Coronary artery (tissue), 2 donors: ENCODE results near the gene BBS9.

Experiments
- DNase-seq: peaks from one replicate; pipeline ENCODE4 v3.0.0-alpha.2; 2017; ENCODE audit warnings: low spot score
- H3K27ac ChIP-seq, 2 donors: fragments of 200-600 bp; sonication (generic); one replicate each; pipeline ENCODE4 v1.5.1; 2016 to 2019
- H3K4me3 ChIP-seq: fragments of 200-600 bp; sonication (generic); 2 replicates; pipeline ENCODE4 v1.5.1; 2016; ENCODE audit warnings: mild to moderate bottlenecking, moderate library complexity
- TF ChIP-seq, protein P1 (sequence below): fragments of 200-600 bp; sonication (generic); IDR thresholded peaks from one replicate; pipeline ENCODE4 v1.5.1; 2019; ENCODE audit warnings: antibody characterized with exemption

The BBS9 gene

DNA sequence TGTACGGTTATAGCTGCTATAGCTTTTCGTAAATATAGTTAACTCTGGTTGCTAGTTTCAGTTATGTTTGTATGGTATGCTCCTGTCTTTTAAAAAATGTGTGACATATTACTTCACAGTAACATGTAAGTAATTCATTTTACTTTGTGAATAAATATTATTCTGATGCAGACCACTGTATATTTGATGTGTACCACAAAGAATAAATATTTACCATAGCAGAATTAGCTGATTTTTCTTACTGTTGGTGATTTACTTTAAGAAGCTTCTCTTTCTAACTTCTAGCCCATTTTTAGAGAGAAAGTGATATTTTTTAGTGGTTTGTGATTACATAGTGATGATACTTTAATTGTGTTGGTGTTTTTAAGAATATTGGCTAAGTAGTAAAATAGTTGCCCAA lies 292.8 kb downstream of the BBS9 start:
- no peak for DNase-seq
- Histone ChIP-seq H3K4me3 (no peak overlapping the region), H3K27ac (no peak overlapping the region)
- TF ChIP-seq, protein P1, sequence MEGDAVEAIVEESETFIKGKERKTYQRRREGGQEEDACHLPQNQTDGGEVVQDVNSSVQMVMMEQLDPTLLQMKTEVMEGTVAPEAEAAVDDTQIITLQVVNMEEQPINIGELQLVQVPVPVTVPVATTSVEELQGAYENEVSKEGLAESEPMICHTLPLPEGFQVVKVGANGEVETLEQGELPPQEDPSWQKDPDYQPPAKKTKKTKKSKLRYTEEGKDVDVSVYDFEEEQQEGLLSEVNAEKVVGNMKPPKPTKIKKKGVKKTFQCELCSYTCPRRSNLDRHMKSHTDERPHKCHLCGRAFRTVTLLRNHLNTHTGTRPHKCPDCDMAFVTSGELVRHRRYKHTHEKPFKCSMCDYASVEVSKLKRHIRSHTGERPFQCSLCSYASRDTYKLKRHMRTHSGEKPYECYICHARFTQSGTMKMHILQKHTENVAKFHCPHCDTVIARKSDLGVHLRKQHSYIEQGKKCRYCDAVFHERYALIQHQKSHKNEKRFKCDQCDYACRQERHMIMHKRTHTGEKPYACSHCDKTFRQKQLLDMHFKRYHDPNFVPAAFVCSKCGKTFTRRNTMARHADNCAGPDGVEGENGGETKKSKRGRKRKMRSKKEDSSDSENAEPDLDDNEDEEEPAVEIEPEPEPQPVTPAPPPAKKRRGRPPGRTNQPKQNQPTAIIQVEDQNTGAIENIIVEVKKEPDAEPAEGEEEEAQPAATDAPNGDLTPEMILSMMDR = no peak

DNA sequence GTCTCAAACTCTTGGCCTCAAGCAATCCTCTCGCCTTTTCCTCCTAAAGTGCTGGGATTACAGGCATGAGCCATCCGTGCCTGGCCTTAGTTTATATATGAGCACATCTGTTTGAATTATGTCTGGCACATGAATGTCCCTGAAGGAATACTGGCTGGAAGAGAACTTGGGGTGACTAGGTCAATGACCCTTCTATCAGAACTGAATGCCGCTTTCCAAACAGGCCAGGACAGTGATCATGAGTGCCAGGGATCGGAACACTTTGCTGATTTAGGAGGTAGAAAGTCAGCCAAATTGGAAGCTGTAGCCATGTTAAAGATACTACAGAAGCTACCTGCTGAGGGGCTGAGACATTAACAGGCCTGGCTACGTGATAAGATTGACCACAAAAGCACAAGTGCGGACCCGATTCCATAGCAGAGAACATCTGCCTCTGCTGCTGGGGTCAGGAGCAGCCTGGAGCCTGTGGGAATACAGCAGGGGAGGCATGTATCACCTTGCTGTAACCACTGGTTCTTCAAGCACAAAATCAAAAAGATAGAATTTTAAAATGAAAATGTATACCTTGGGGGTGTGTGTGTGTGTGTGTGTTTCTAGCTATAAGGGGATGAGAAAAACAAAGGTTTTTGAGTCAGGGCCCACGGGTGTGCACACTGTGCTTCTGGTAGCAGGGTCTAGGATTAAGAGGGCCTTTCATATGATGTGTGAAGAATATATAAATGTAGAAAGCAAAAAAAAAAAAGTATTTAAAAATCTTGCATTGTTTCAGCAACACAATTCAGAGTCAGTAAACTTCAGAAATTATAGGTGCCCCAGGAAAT lies 293.7 kb downstream of the BBS9 start:
- DNase-seq = no peak
- no peak overlapping the region for H3K4me3 ChIP-seq
- TF ChIP-seq, protein P1 = no peak
- H3K27ac ChIP-seq = no peak overlapping the region

DNA sequence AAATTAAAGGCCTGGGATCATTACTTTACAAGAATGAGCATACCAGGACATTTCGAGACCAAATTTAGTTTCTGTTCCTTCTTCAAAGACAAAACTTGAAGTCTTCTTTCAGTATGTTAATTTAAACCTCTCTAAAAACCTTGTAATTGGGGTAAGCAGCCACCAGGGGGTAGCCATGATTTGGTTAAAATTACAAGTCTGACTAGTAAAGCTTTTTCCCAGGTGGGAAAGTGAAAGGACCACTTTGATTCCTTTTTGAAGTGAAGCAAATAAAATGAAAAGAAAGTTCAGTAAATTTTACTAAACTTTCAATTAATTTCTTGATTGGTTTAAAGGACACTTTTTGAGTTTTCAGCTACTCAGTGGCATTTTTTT lies 294.3 kb downstream of the BBS9 start:
- Histone ChIP-seq H3K27ac (no peak overlapping the region), H3K4me3 (no peak overlapping the region)
- TF ChIP-seq, protein P1 = peak; percentile 14
- DNase-seq = no peak

DNA sequence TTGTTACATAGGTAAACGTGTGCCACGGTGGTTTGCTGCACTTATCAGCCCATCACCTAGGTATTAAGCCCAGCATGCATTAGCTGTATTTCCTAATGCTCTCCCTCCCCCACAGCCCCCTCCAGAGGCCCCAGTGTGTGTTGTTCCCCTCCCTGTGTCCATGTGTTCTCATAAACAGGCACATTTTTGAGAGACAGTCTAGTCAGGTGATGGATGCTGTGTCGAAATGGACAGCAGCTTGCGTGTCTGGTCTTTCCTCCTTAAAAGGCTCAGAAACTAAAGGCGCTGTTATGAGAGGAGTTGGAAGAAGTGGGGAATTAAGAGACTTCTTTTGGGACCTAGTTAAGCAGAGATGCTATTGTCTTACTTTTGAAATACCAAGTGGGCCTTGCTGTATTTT lies 296.0 kb downstream of the BBS9 start:
- no peak overlapping the region for H3K4me3 ChIP-seq
- H3K27ac ChIP-seq = no peak overlapping the region
- TF ChIP-seq, protein P1 = no peak
- DNase-seq = no peak

DNA sequence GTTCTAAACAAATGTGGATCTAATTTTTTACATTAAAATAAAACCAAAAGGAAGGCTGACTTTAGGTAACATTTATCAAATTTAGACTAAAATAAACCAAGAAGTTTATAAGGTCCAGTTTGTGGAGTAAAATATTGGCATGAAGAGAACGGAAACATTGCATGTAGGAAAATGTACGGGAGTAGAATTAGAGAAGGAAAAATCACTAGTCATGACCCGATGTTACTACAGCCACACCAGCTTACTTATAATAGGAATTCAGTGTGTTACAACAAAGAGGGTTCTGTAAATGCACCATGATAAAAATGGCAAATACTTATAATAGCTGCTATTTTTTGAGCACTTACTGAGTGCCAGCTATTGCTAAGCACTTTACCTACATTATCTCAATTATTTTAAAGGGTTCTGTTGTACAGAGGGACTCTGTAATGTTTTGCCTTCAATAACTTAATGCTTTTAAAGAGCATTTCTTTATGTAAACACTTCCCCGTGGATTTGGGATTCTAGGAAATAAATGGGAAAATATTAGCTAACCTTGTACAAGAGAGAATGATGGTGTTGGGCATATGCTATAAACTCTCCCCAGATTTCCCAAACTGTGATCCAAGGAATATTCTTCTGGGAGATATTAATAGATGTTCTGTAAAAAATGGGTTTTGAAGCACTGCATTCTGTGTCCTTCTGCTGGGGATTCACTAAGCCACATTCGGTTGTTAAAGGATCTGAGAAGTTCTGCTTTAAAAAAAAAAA lies 296.7 kb downstream of the BBS9 start:
- TF ChIP-seq, protein P1 = no peak
- no peak for DNase-seq
- Histone ChIP-seq H3K27ac (no peak overlapping the region), H3K4me3 (no peak overlapping the region)

DNA sequence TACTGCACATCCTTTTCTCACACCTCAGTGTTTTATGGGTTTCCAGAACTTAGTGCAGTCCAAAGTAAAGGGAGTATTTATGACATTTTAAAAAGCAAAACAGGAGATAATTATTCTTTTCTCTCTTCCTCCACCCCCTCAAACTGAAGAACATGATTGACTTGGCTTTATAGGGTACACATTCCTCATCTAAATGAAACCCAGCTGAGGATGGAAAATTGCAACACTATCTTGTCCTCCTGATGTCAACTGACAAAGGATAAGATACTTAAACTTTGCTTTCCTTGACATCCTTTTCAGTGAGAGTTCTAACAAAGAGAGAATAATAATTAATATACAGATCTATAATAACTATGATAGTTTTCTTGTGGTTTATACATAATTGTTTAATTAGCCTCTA lies 299.1 kb downstream of the BBS9 start:
- TF ChIP-seq, protein P1 = no peak

DNA sequence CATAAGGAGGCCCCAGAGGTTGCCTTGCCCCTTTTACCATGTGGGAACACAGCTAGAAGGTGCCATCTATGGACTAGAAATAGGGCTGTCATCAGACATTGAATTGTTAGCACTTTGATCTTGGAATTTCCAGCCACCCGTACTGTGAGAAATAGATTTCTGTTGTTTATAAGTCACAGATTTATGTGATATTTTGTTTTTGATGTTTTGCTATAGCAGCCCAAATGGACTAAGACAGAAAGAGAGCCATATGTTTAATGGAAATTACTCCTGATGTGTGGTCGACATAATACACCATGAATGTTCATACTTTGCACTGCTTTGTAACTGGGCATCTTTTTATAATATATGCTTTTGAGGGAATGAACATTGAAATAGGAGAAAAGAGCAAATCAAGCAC lies 302.2 kb downstream of the BBS9 start:
- no peak overlapping the region for H3K27ac ChIP-seq
- H3K4me3 ChIP-seq = no peak overlapping the region
- TF ChIP-seq, protein P1 = no peak
- no peak for DNase-seq

More for the DNA sequence above, 299.1 kb downstream of the BBS9 start:
- H3K27ac ChIP-seq = no peak overlapping the region
- no peak overlapping the region for H3K4me3 ChIP-seq
- DNase-seq = no peak
